CD14-positive monocyte (primary cell): ENCODE measurements around the gene IGF1R. TPM values are rescaled to one million over a fixed set of nuclear protein-coding genes. Genes with fewer than 3 reads are reported as not detected.

ENCODE experiments used
- DNase-seq, 3 donors: peaks; one replicate each; pipeline ENCODE4 v3.0.0-alpha.2; 2011 to 2022
- H2AFZ ChIP-seq: 2 replicates; pipeline ENCODE4 v1.6.0; 2012; ENCODE audit warnings: mild to moderate bottlenecking, low read depth, low read length, inconsistent platforms; ENCODE audit not compliant: insufficient read depth, poor library complexity, severe bottlenecking
- H3K27ac ChIP-seq, 2 donors: 1 replicate in 1 of 2; 2 replicates in 1 of 2; pipeline ENCODE4 v1.5.1; 2012 to 2013; ENCODE audit warnings: low read length in 2 of 2, control low read depth in 1 of 2, inconsistent platforms in 1 of 2, low read depth in 1 of 2, mild to moderate bottlenecking in 1 of 2
- H3K27me3 ChIP-seq, 2 donors: one replicate each; pipeline versions ENCODE4 v1.6.0 to v1.6.1; 2011 to 2013; ENCODE audit warnings: low read length in 2 of 2; ENCODE audit not compliant: control insufficient read depth in 2 of 2, insufficient read depth in 2 of 2
- H3K36me3 ChIP-seq, 2 donors: replicated peaks in 1 of 2; 1 replicate in 1 of 2; 2 replicates in 1 of 2; pipeline versions ENCODE4 v1.5.1 to v1.6.1; 2012 to 2013; ENCODE audit warnings: low read length in 2 of 2, control low read depth in 1 of 2, inconsistent platforms in 1 of 2, mild to moderate bottlenecking in 1 of 2; ENCODE audit not compliant: insufficient read depth in 2 of 2, control insufficient read depth in 1 of 2
- H3K4me1 ChIP-seq, 2 donors: 1 replicate in 1 of 2; 2 replicates in 1 of 2; pipeline versions ENCODE4 v1.5.1 to v1.6.1; 2012 to 2013; ENCODE audit warnings: low read length in 2 of 2, control low read depth in 1 of 2, inconsistent platforms in 1 of 2, mild to moderate bottlenecking in 1 of 2, moderate library complexity in 1 of 2; ENCODE audit not compliant: insufficient read depth in 2 of 2, control insufficient read depth in 1 of 2
- H3K4me2 ChIP-seq: replicated peaks from 2 replicates; pipeline ENCODE3; 2012; ENCODE audit warnings: low read length, moderate library complexity, mild to moderate bottlenecking; ENCODE audit not compliant: poor library complexity, severe bottlenecking; ENCODE audit errors: extremely low read depth
- H3K4me3 ChIP-seq, 3 experiments: fragments of 200-600 bp in 1 of 3; sonication (generic) in 1 of 3; replicated peaks in 1 of 3; 1 replicate in 2 of 3; 2 replicates in 1 of 3; pipeline ENCODE4 v1.5.1; 2011 to 2013; ENCODE audit warnings: low read length in 3 of 3, mild to moderate bottlenecking in 3 of 3, control low read depth in 2 of 3, low read depth in 2 of 3, inconsistent platforms in 1 of 3, moderate library complexity in 1 of 3
- H3K79me2 ChIP-seq: 2 replicates; pipeline ENCODE4 v1.6.0; 2012; ENCODE audit warnings: mild to moderate bottlenecking, control low read depth, inconsistent platforms, low read length, moderate library complexity; ENCODE audit not compliant: insufficient read depth
- H3K9ac ChIP-seq: 2 replicates; pipeline ENCODE4 v1.6.0; 2017; ENCODE audit warnings: low read length, mild to moderate bottlenecking; ENCODE audit not compliant: insufficient read depth, poor library complexity, severe bottlenecking
- H3K9me3 ChIP-seq, 2 donors: replicated peaks in 1 of 2; 1 replicate in 1 of 2; 2 replicates in 1 of 2; pipeline versions ENCODE4 v1.5.1 to v1.6.1; 2012 to 2013; ENCODE audit warnings: low read length in 2 of 2, control low read depth in 1 of 2; ENCODE audit not compliant: control insufficient read depth in 1 of 2, insufficient read depth in 1 of 2
- H4K20me1 ChIP-seq: 2 replicates; pipeline ENCODE4 v1.6.0; 2012; ENCODE audit warnings: mild to moderate bottlenecking, low read length, control low read depth, moderate library complexity; ENCODE audit not compliant: insufficient read depth
- H3K27ac Mint-ChIP-seq, 7 donors: one replicate each; pipeline ENCODE4 v1.8.0; 2020; ENCODE audit warnings: mild to moderate bottlenecking in 7 of 7, mixed read lengths in 7 of 7, moderate library complexity in 6 of 7, inconsistent platforms in 2 of 7
- H3K27me3 Mint-ChIP-seq, 3 donors: one replicate each; pipeline ENCODE4 v1.8.0; 2021 to 2022; ENCODE audit warnings: low read depth in 3 of 3, mild to moderate bottlenecking in 3 of 3, mixed read lengths in 3 of 3, moderate library complexity in 3 of 3, inconsistent platforms in 1 of 3
- H3K36me3 Mint-ChIP-seq, 2 donors: one replicate each; pipeline ENCODE4 v1.8.0; 2020; ENCODE audit warnings: mixed read lengths in 2 of 2, inconsistent platforms in 1 of 2, mild to moderate bottlenecking in 1 of 2
- H3K4me1 Mint-ChIP-seq: one replicate; pipeline ENCODE4 v1.8.0; 2020; ENCODE audit warnings: mild to moderate bottlenecking, mixed read lengths
- H3K4me3 Mint-ChIP-seq, 2 donors: one replicate each; pipeline ENCODE4 v1.8.0; 2020; ENCODE audit warnings: mild to moderate bottlenecking in 2 of 2, mixed read lengths in 2 of 2, moderate library complexity in 1 of 2
- H3K9me3 Mint-ChIP-seq, 7 donors: one replicate each; pipeline ENCODE4 v1.8.0; 2020 to 2022; ENCODE audit warnings: mixed read lengths in 7 of 7, mild to moderate bottlenecking in 6 of 7, moderate library complexity in 6 of 7, inconsistent platforms in 2 of 7
- WGBS: methylation state at CpG from one replicate; pipeline ENCODE4 v1.1.5; 2013; ENCODE audit warnings: missing lambda C conversion rate; ENCODE audit not compliant: insufficient coverage; 5-methylcytosine and 5-hydroxymethylcytosine counted together
- intact Hi-C, 2 donors: fragments of 100-400 bp; cut with micrococcal nuclease; formaldehyde crosslinking; loops; one replicate each; pipeline versions ENCODE4 v1.15.0 to v1.15.1; 2023
- polyA plus RNA-seq, 3 donors: library from polyadenylated mRNA; depleted of rRNA in 1 of 3; unstranded in 2 of 3; stranded (reverse) in 1 of 3; fragments of 300-500 nt in 2 of 3; fragments of >200 nt in 1 of 3; fragmentation: Illumina TruSeq in 2 of 3; gene quantifications; 1 replicate in 2 of 3; 2 replicates in 1 of 3; pipeline ENCODE4 v1.2.3, GENCODE V29; 2012 to 2021
- TF ChIP-seq, protein P1 (sequence below): fragments of 200-600 bp; IDR thresholded peaks from one replicate; pipeline ENCODE4 v1.8.0; 2022; ENCODE audit warnings: antibody characterized with exemption, mild to moderate bottlenecking

The IGF1R gene
- polyA plus RNA-seq, 3 donors: 0.35 to 4.9 (median 0.67) TPM

- peak overlapping the region in 1 of 2 donors; percentile 2 for H3K4me3 Mint-ChIP-seq
- peak overlapping the region in 1 of 7 donors; percentile 64 for H3K27ac Mint-ChIP-seq
- intact Hi-C loops: no loop called here
Observed at GRCh38 chr15:98715890-98716443, 67.6 kb downstream of the IGF1R start.

DNA sequence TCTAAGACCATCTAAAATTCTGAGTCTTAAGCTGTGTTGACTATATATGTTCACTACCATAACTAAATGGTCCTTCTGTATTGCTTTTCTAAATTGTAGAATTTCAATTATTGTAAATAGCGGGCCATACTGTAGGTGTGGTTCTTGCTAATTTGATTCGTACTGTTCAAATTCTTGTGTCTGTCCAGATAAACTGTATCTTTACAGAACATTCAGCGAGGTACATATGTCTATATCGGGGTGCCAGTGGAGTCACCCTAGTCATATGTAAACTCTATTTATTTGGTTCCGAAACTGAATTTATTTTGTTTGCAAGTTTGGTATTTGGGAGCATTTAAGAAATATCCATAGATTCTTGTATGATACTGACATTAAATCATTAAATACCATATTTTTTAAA, 69.0 kb downstream of the IGF1R start:
- Mint-ChIP-seq H3K9me3 (no peaks in the 10 kb centered on the region), H3K27me3 (peaks cover 0 to 3% (median 0%) of the 10 kb centered on the region in 3 donors), H3K36me3 (peaks cover 5 to 8% of the 10 kb centered on the region in 2 donors), H3K4me1 (peaks cover 37% of the 10 kb centered on the region), H3K27ac (no peak overlapping the region), H3K4me3 (no peak overlapping the region)
- TF ChIP-seq, protein P1, sequence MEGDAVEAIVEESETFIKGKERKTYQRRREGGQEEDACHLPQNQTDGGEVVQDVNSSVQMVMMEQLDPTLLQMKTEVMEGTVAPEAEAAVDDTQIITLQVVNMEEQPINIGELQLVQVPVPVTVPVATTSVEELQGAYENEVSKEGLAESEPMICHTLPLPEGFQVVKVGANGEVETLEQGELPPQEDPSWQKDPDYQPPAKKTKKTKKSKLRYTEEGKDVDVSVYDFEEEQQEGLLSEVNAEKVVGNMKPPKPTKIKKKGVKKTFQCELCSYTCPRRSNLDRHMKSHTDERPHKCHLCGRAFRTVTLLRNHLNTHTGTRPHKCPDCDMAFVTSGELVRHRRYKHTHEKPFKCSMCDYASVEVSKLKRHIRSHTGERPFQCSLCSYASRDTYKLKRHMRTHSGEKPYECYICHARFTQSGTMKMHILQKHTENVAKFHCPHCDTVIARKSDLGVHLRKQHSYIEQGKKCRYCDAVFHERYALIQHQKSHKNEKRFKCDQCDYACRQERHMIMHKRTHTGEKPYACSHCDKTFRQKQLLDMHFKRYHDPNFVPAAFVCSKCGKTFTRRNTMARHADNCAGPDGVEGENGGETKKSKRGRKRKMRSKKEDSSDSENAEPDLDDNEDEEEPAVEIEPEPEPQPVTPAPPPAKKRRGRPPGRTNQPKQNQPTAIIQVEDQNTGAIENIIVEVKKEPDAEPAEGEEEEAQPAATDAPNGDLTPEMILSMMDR: no peak
- Histone ChIP-seq H3K4me1 (peaks cover 8 to 20% of the 10 kb centered on the region in 2 donors), H3K79me2 (peaks cover 92% of the 10 kb centered on the region), H3K9me3 (no peaks in the 10 kb centered on the region), H3K27me3 (no peaks in the 10 kb centered on the region), H3K9ac (no peak overlapping the region), H2AFZ (no peak overlapping the region), H3K36me3 (peaks cover 0 to 2% of the 10 kb centered on the region in 2 donors), H3K27ac (no peak overlapping the region), H3K4me3 (no peak overlapping the region), H3K4me2 (no peak overlapping the region), H4K20me1 (peaks cover 96% of the 10 kb centered on the region)
- DNase-seq: no peak
- WGBS: no CpG with 5 or more reads among the region's 5 CpGs
- intact Hi-C loops: no loop called here

More at GRCh38 chr15:98715890-98716443, 67.6 kb downstream of the IGF1R start:
- Mint-ChIP-seq H3K36me3 (peaks cover 17 to 21% of the 10 kb centered on the region in 2 donors), H3K9me3 (peaks cover 7 to 12% (median 10%) of the 10 kb centered on the region in 7 donors), H3K27me3 (peaks cover 0 to 3% (median 0%) of the 10 kb centered on the region in 3 donors), H3K4me1 (peaks cover 37% of the 10 kb centered on the region)
- Histone ChIP-seq H3K4me1 (peaks cover 8 to 20% of the 10 kb centered on the region in 2 donors), H3K4me2 (no peak overlapping the region), H3K79me2 (peaks cover 92% of the 10 kb centered on the region), H3K27ac (no peak overlapping the region), H4K20me1 (peaks cover 95% of the 10 kb centered on the region), H3K36me3 (peaks cover 2 to 12% of the 10 kb centered on the region in 2 donors), H3K9me3 (peaks cover 8 to 11% of the 10 kb centered on the region in 2 donors), H3K9ac (no peak overlapping the region), H2AFZ (no peak overlapping the region), H3K27me3 (no peaks in the 10 kb centered on the region), H3K4me3 (no peak overlapping the region)
- DNase-seq: no peak
- WGBS: 25% methylated on average over 4 of the region's 9 CpGs
- TF ChIP-seq, protein P1: no peak
